ENCODE data around the gene KREMEN1. TPM values are rescaled to one million over a fixed set of nuclear protein-coding genes. Genes with fewer than 3 reads are reported as not detected.
A peak's percentile ranks its signal among the peaks of the same experiment; 100 is the strongest.

The KREMEN1 gene
- total and polyA plus RNA-seq, 9 of the 15 experiments (the other 6 are each of a cell fraction or from before 2014, with no cell fraction given): 0.69 to 11.5 (median 4.3) TPM

- POLR2A ChIA-PET: interaction anchor here (0.6 to 1.1 kb wide), 2 partner anchors 12 to 13 kb away, joined by 4 to 6 read pairs; no protein-coding TSS in a partner anchor
Measured at GRCh38 chr22:29171721-29172120, 98.9 kb downstream of the KREMEN1 start.

GRCh38 chr22:29172216-29172615 lies 99.4 kb downstream of the KREMEN1 start:
- Histone ChIP-seq H3K4me2 (ENCODE audit: insufficient read depth, low read length) (no peak overlapping the region), H3K9ac (ENCODE audit: insufficient read depth in 1 of 2, low read depth in 2 of 2, low read length in 2 of 2) (no peak overlapping the region; a peak in 1 of 4 replicates), H3K4me1 (replicated peaks in 1 of 2; ENCODE audit: control insufficient read depth in 2 of 2, insufficient read depth in 2 of 2, low read length in 2 of 2) (no peaks in the 10 kb centered on the region; a peak in 1 of 5 replicates), H3K9me1 (ENCODE audit: control insufficient read depth, insufficient read depth, low read length) (no peaks in the 10 kb centered on the region), H3K36me3 (ENCODE audit: control insufficient read depth, insufficient read depth, low read length) (no peaks in the 10 kb centered on the region), H3K27ac (ENCODE audit: extremely low read depth, low read depth, low read length) (no peak overlapping the region), H3K9me3 (replicated peaks; ENCODE audit: control insufficient read depth, insufficient read depth, low read depth, low read length) (0 out of 2 replicates have a peak, but pooled peaks cover 2% of the 10 kb centered on the region), H3K79me2 (ENCODE audit: control insufficient read depth, insufficient read depth, low read length) (no peaks in the 10 kb centered on the region), H3K4me3 (no peak overlapping the region), H2AFZ (ENCODE audit: low read depth, low read length) (no peak overlapping the region), H4K20me1 (replicated peaks; ENCODE audit: control insufficient read depth, insufficient read depth, low read length) (no peaks in the 10 kb centered on the region), H3K27me3 (ENCODE audit: control insufficient read depth in 2 of 2, insufficient read depth in 2 of 2, low read length in 2 of 2) (no peaks in the 10 kb centered on the region)
- BruUV-seq (replicated peaks): no TSS peak
- WGBS (ENCODE audit: insufficient coverage, low coverage, missing lambda C conversion rate): 18% methylated on average over 4 of the region's 6 CpGs
- ATAC-seq (no peak), FAIRE-seq (no peak), DNase-seq (ENCODE audit: extremely low read depth in 1 of 4, low spot score in 3 of 4) (no peak)
- TF ChIP-seq BRD4 (IDR thresholded peaks at IDR 0.05) (no peak), CBX5 (IDR thresholded peaks at IDR 0.05; ENCODE audit: borderline replicate concordance, low read depth) (no peak), ZNF280A (IDR thresholded peaks at IDR 0.05; ENCODE audit: low read depth, partially characterized antibody) (no peak), ZNF778 (CRISPR knock-in tag; IDR thresholded peaks at IDR 0.05) (no peak), PTTG1 (tag; IDR thresholded peaks at IDR 0.05; ENCODE audit: low read depth) (no peak), DLX4 (CRISPR knock-in tag; IDR thresholded peaks at IDR 0.05) (no peak), NRF1 (conservative IDR thresholded peaks at IDR 0.05 in 1 of 2, IDR thresholded peaks at IDR 0.05 in 1 of 2) (no peak), PREB (CRISPR knock-in tag; IDR thresholded peaks at IDR 0.05) (no peak), RFX5 (IDR thresholded peaks at IDR 0.05; ENCODE audit: low read depth, low read length) (no peak), OTX1 (CRISPR knock-in tag; IDR thresholded peaks at IDR 0.05) (no peak), KAT8 (IDR thresholded peaks at IDR 0.05; ENCODE audit: low read depth) (no peak), TARDBP (IDR thresholded peaks at IDR 0.05) (no peak)
- POLR2A ChIA-PET: interaction anchor here (0.6 to 1.1 kb wide), 2 partner anchors 11 to 12 kb away, joined by 4 to 6 read pairs; no protein-coding TSS in a partner anchor
- CTCF ChIA-PET (ENCODE audit: low intra/inter-chr PET ratio): no interaction called here
- intact Hi-C loops (cut with micrococcal nuclease): no loop called here
- in situ Hi-C loops (cut with MboI): no loop called here

More at GRCh38 chr22:29171721-29172120, 98.9 kb downstream of the KREMEN1 start:
- BruUV-seq (replicated peaks): no TSS peak
- Histone ChIP-seq H3K9ac (ENCODE audit: insufficient read depth in 1 of 2, low read depth in 2 of 2, low read length in 2 of 2) (0 out of 4 replicates have a peak overlapping the region, but pooled peaks of 1 of the 2 experiments have one; percentile 5), H2AFZ (ENCODE audit: low read depth, low read length) (no peak overlapping the region), H3K27me3 (ENCODE audit: control insufficient read depth in 2 of 2, insufficient read depth in 2 of 2, low read length in 2 of 2) (no peaks in the 10 kb centered on the region), H4K20me1 (replicated peaks; ENCODE audit: control insufficient read depth, insufficient read depth, low read length) (no peaks in the 10 kb centered on the region), H3K9me1 (ENCODE audit: control insufficient read depth, insufficient read depth, low read length) (no peaks in the 10 kb centered on the region), H3K27ac (ENCODE audit: extremely low read depth, low read depth, low read length) (no peak overlapping the region), H3K9me3 (replicated peaks; ENCODE audit: control insufficient read depth, insufficient read depth, low read depth, low read length) (0 out of 2 replicates have a peak, but pooled peaks cover 2% of the 10 kb centered on the region), H3K4me1 (replicated peaks in 1 of 2; ENCODE audit: control insufficient read depth in 2 of 2, insufficient read depth in 2 of 2, low read length in 2 of 2) (no peaks in the 10 kb centered on the region; a peak in 1 of 5 replicates), H3K36me3 (ENCODE audit: control insufficient read depth, insufficient read depth, low read length) (no peaks in the 10 kb centered on the region), H3K79me2 (ENCODE audit: control insufficient read depth, insufficient read depth, low read length) (no peaks in the 10 kb centered on the region), H3K4me2 (ENCODE audit: insufficient read depth, low read length) (no peak overlapping the region), H3K4me3 (no peak overlapping the region)
- in situ Hi-C loops (cut with MboI) (no loop called here), intact Hi-C loops (cut with micrococcal nuclease) (no loop called here)
- FAIRE-seq: no peak
- ATAC-seq: no peak
- 23% methylated on average over 5 of the region's 10 CpGs for WGBS (ENCODE audit: insufficient coverage, low coverage, missing lambda C conversion rate)
- CTCF ChIA-PET (ENCODE audit: low intra/inter-chr PET ratio): no interaction called here
- DNase-seq (ENCODE audit: extremely low read depth in 1 of 4, low spot score in 3 of 4): no peak
- TF ChIP-seq NFATC3 (IDR thresholded peaks at IDR 0.05) (no peak), RAD51 (IDR thresholded peaks at IDR 0.05; ENCODE audit: borderline replicate concordance, low read depth) (no peak), POLR2B (IDR thresholded peaks at IDR 0.05; ENCODE audit: low read depth, partially characterized antibody) (no peak), CBFB (CRISPR knock-in tag; IDR thresholded peaks at IDR 0.05) (no peak), FOXP1 (CRISPR knock-in tag; IDR thresholded peaks at IDR 0.05) (no peak)
